OCI-LY3 (cell line): ENCODE data around the gene RASA2.

Source experiments
- CTCF ChIP-seq: fragments of 200-600, 300-600 bp; sonication (generic); IDR thresholded peaks from 2 replicates; pipeline ENCODE4 v1.5.1; 2014; ENCODE audit warnings: antibody characterized with exemption, low read length, low read depth
- EZH2phosphoT487 ChIP-seq: fragments of 200-600 bp; shearing (Covaris generic); IDR thresholded peaks from 2 replicates; pipeline ENCODE4 v1.6.1; 2018; ENCODE audit warnings: antibody characterized with exemption, mixed run types, low read depth

GRCh38 chr3:141457624-141458236 is 29.1 kb upstream of the RASA2 start:
- no peak for TF ChIP-seq EZH2phosphoT487
- TF ChIP-seq CTCF = no peak
